RWPE1 (cell line): Measurements from ENCODE around the gene PRRX2.

Experiments used
- CTCF ChIA-PET: fragments of 350-600 bp; sonication (Branson Sonifier 250); formaldehyde crosslinking; extraction: SDS; loops from one replicate; lab custom pipeline; 2021; lab: Yijun Ruan, JAX
- POLR2A ChIA-PET: fragments of 400-600 bp; formaldehyde crosslinking; extraction: SDS; loops from one replicate; lab custom pipeline; 2020; ENCODE audit warnings: antibody characterized with exemption; ENCODE audit not compliant: low non-redundant PET; lab: Yijun Ruan, JAX
- DNase-seq: peaks from one replicate; pipeline ENCODE4 v3.0.0; 2012; ENCODE audit warnings: low spot score
- H3K27ac ChIP-seq: fragments of 450-650 bp; 2 replicates; pipeline ENCODE4 v1.5.1; 2017
- TF ChIP-seq, protein P1 (sequence below): fragments of 450-650 bp; conservative IDR thresholded peaks from 2 replicates; pipeline ENCODE4 v1.5.1; 2017; ENCODE audit warnings: low read depth, mild to moderate bottlenecking

Gene PRRX2

DNA sequence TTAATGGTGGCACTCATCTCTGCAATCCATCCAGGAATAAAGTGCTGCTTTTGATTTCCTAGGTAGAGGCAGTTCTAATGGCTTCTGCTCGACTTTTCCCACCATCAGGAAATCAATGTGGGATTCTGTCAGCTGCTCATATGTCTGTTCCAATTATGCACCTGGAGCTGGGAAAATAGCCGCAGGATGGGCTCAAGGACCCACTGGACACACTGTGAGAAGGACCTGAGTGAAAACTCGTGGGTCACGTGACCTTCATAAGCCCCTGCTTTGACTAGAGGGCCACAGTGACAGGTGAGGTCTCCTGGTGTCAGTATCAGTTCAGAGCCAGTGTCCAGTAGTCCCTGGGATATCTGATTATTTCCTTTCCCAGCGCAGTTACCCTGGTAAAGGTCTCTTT, 105.3 kb downstream of the PRRX2 start:
- CTCF ChIA-PET, result no interaction called here
- POLR2A ChIA-PET, result interaction anchor here (0.7 kb wide), 1 partner anchor 619 kb away, joined by 5 read pairs; no protein-coding TSS in a partner anchor

More for the DNA sequence above, 105.3 kb downstream of the PRRX2 start:
- no peak overlapping the region for H3K27ac ChIP-seq
- TF ChIP-seq, protein P1, sequence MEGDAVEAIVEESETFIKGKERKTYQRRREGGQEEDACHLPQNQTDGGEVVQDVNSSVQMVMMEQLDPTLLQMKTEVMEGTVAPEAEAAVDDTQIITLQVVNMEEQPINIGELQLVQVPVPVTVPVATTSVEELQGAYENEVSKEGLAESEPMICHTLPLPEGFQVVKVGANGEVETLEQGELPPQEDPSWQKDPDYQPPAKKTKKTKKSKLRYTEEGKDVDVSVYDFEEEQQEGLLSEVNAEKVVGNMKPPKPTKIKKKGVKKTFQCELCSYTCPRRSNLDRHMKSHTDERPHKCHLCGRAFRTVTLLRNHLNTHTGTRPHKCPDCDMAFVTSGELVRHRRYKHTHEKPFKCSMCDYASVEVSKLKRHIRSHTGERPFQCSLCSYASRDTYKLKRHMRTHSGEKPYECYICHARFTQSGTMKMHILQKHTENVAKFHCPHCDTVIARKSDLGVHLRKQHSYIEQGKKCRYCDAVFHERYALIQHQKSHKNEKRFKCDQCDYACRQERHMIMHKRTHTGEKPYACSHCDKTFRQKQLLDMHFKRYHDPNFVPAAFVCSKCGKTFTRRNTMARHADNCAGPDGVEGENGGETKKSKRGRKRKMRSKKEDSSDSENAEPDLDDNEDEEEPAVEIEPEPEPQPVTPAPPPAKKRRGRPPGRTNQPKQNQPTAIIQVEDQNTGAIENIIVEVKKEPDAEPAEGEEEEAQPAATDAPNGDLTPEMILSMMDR, result no peak
- DNase-seq, result no peak
